M059J (cell line): ENCODE data around the gene MRFAP1. TPM values are rescaled to one million over a fixed set of nuclear protein-coding genes. Genes with fewer than 3 reads are reported as not detected.
"Not testable (repeated sequence)": the region's sequence is repeated elsewhere in the genome, so short reads cannot be mapped to it uniquely, and the experiment has no call there.

Source experiments
- DNase-seq: peaks from one replicate; pipeline ENCODE4 v3.0.0-alpha.2; 2012; ENCODE audit warnings: low read depth
- total RNA-seq: library from RNA; depleted of rRNA; stranded (reverse); fragments of >200 nt; shearing (Covaris generic); gene quantifications from 2 replicates; pipeline ENCODE4 v1.2.3, GENCODE V29; 2014

Gene MRFAP1
- total RNA-seq, 1 experiment from 2014 or later: 163 TPM

- DNase-seq: no peak
Observed at GRCh38 chr4:6610856-6611430, 29.5 kb upstream of the MRFAP1 start.

GRCh38 chr4:6612961-6613675 lies 27.4 kb upstream of the MRFAP1 start:
- no peak for DNase-seq

- no peak for DNase-seq
Observed at GRCh38 chr4:6613676-6614651, 26.5 kb upstream of the MRFAP1 start.

GRCh38 chr4:6614701-6615230 lies 25.7 kb upstream of the MRFAP1 start:
- no peak for DNase-seq

- DNase-seq: no peak
Observed at GRCh38 chr4:6616087-6616995, 24.1 kb upstream of the MRFAP1 start.

- DNase-seq: no peak
Observed at GRCh38 chr4:6617246-6617645, 23.2 kb upstream of the MRFAP1 start.

- DNase-seq: no peak
Observed at GRCh38 chr4:6618386-6619115, 21.9 kb upstream of the MRFAP1 start.

- DNase-seq: no peak
Observed at GRCh38 chr4:6619116-6619465, 21.4 kb upstream of the MRFAP1 start.

- DNase-seq: no peak
Observed at GRCh38 chr4:6619466-6620255, 20.8 kb upstream of the MRFAP1 start.

- no peak for DNase-seq
Observed at GRCh38 chr4:6620296-6620695, 20.2 kb upstream of the MRFAP1 start.

GRCh38 chr4:6620891-6621555 lies 19.5 kb upstream of the MRFAP1 start:
- DNase-seq: no peak

- no peak for DNase-seq
Observed at GRCh38 chr4:6621556-6621927, 18.9 kb upstream of the MRFAP1 start.

GRCh38 chr4:6622744-6623143 lies 17.7 kb upstream of the MRFAP1 start:
- no peak for DNase-seq

- DNase-seq: no peak
Observed at GRCh38 chr4:6625256-6625655, 15.2 kb upstream of the MRFAP1 start.

GRCh38 chr4:6626066-6626465 lies 14.4 kb upstream of the MRFAP1 start:
- DNase-seq: no peak

GRCh38 chr4:6627832-6628231 lies 12.7 kb upstream of the MRFAP1 start:
- no peak for DNase-seq

- DNase-seq: not testable (repeated sequence)
Observed at GRCh38 chr4:6628484-6628883, 12.0 kb upstream of the MRFAP1 start.

GRCh38 chr4:6632125-6632524 lies 8.4 kb upstream of the MRFAP1 start:
- no peak for DNase-seq
